Thyroid gland (tissue), 4 donors: ENCODE measurements around the gene DEFB123.

Experiments used
- CTCF ChIP-seq, 6 experiments: fragments of 200-600 bp in 3 of 6; fragments of 450-650 bp in 3 of 6; sonication (generic) in 3 of 6; IDR thresholded peaks; one replicate each; pipeline ENCODE4 v1.5.1; 2016 to 2019; ENCODE audit warnings: antibody characterized with exemption in 6 of 6, mild to moderate bottlenecking in 2 of 6, inconsistent platforms in 1 of 6, moderate library complexity in 1 of 6
- POLR2A ChIP-seq, 2 donors: fragments of 450-650 bp; IDR thresholded peaks; one replicate each; pipeline ENCODE4 v1.6.1; 2017; ENCODE audit warnings: antibody characterized with exemption in 2 of 2, mild to moderate bottlenecking in 2 of 2, moderate library complexity in 1 of 2

- no peak for TF ChIP-seq CTCF (IDR thresholded peaks at IDR 0.05)
- no peak for TF ChIP-seq POLR2A (IDR thresholded peaks at IDR 0.05)
These were observed 33.6 kb downstream of the DEFB123 start for GRCh38 chr20:31474097-31474436.
